Measurements from ENCODE around the gene NR1D2.
"Not testable (repeated sequence)": the region's sequence is repeated elsewhere in the genome, so short reads cannot be mapped to it uniquely, and the experiment has no call there.

The NR1D2 gene

DNA sequence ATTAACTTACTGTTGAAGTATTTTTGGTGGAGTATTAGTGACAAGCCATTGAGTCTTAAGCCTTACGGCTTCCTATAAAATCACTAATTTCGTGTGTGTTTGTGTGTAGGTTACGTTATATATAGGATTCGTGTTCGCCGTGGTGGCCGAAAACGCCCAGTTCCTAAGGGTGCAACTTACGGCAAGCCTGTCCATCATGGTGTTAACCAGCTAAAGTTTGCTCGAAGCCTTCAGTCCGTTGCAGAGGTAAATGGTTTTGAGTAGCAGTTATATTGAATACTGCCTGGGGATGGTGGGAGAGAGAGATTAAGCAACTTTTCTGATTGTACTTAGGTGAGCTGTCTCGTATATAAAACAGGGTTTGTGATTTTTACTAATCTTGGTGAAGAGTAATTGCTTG is 26.8 kb upstream of the NR1D2 start:
- not testable (repeated sequence) for DNase-seq; H3K9me3 ChIP-seq (ENCODE audit: control extremely low read depth in 1 of 5, control insufficient read depth in 4 of 5, insufficient read depth in 2 of 5, low read depth in 1 of 5, low read length in 4 of 5); H3K27me3 ChIP-seq (replicated peaks in 2 of 5; ENCODE audit: control insufficient read depth in 4 of 5, insufficient read depth in 5 of 5, low read length in 4 of 5)
- Histone ChIP-seq H3K4me1 (ENCODE audit: control extremely low read depth in 1 of 4, control insufficient read depth in 4 of 4, insufficient read depth in 4 of 4, low read length in 3 of 4) (peaks cover 20 to 41% (median 29%) of the 10 kb centered on the region in 4 experiments), H3K36me3 (ENCODE audit: control insufficient read depth in 4 of 4, insufficient read depth in 4 of 4, low read length in 3 of 4) (peaks cover 7 to 35% (median 27%) of the 10 kb centered on the region in 4 experiments), H3K4me3 (ENCODE audit: control insufficient read depth in 1 of 7, extremely low read depth in 1 of 7, insufficient read depth in 4 of 7, low read depth in 2 of 7, low read length in 6 of 7) (peak overlapping the region in 6 of 7 experiments; percentile 92 to 99 (median 98)), H3K27ac (ENCODE audit: insufficient read depth in 1 of 2, low read depth in 1 of 2, low read length in 2 of 2, poor library complexity in 1 of 2, severe bottlenecking in 2 of 2) (peak overlapping the region; percentile 85 to 95)
- ChIA-PET CTCF (interaction anchor here (0.8 to 1.3 kb wide), 5 partner anchors 10 to 33 kb away, joined by 3 read pairs; no protein-coding TSS in a partner anchor), POLR2A (interaction anchor here (0.7 kb wide), 1 partner anchor 10 kb away, joined by 3 read pairs; no protein-coding TSS in a partner anchor)
- 37% methylated on average over 3 of the region's 12 CpGs for WGBS (ENCODE audit: insufficient coverage)

GRCh38 chr3:23919628-23920027 is 25.5 kb upstream of the NR1D2 start:
- WGBS (ENCODE audit: insufficient coverage) = no CpG with 5 or more reads among the region's 2 CpGs
- Histone ChIP-seq H3K36me3 (ENCODE audit: control insufficient read depth in 4 of 4, insufficient read depth in 4 of 4, low read length in 3 of 4) (peaks cover 10 to 35% (median 26%) of the 10 kb centered on the region in 4 experiments), H3K4me3 (ENCODE audit: control insufficient read depth in 1 of 7, extremely low read depth in 1 of 7, insufficient read depth in 4 of 7, low read depth in 2 of 7, low read length in 6 of 7) (no peak overlapping the region), H3K27ac (ENCODE audit: insufficient read depth in 1 of 2, low read depth in 1 of 2, low read length in 2 of 2, poor library complexity in 1 of 2, severe bottlenecking in 2 of 2) (no peak overlapping the region), H3K27me3 (replicated peaks in 2 of 5; ENCODE audit: control insufficient read depth in 4 of 5, insufficient read depth in 5 of 5, low read length in 4 of 5) (no peaks in the 10 kb centered on the region), H3K9me3 (ENCODE audit: control extremely low read depth in 1 of 5, control insufficient read depth in 4 of 5, insufficient read depth in 2 of 5, low read depth in 1 of 5, low read length in 4 of 5) (no peaks in the 10 kb centered on the region), H3K4me1 (ENCODE audit: control extremely low read depth in 1 of 4, control insufficient read depth in 4 of 4, insufficient read depth in 4 of 4, low read length in 3 of 4) (peaks cover 20 to 41% (median 27%) of the 10 kb centered on the region in 4 experiments)
- POLR2A ChIA-PET = no interaction called here
- CTCF ChIA-PET = interaction anchor here (1.1 kb wide), 1 partner anchor 28 kb away, joined by 3 read pairs; no protein-coding TSS in a partner anchor
- DNase-seq = no peak

- ChIA-PET CTCF (interaction anchor here (1.1 to 1.6 kb wide), 2 partner anchors 15 to 28 kb away, joined by 3 to 6 read pairs; no protein-coding TSS in a partner anchor), POLR2A (no interaction called here)
- 100% methylated on average over 4 of the region's 5 CpGs for WGBS (ENCODE audit: insufficient coverage)
- H3K27me3 ChIP-seq (replicated peaks in 2 of 5; ENCODE audit: control insufficient read depth in 4 of 5, insufficient read depth in 5 of 5, low read length in 4 of 5) = no peaks in the 10 kb centered on the region
- no peak overlapping the region for H3K4me3 ChIP-seq (ENCODE audit: control insufficient read depth in 1 of 7, extremely low read depth in 1 of 7, insufficient read depth in 4 of 7, low read depth in 2 of 7, low read length in 6 of 7)
- peaks cover 19 to 35% (median 26%) of the 10 kb centered on the region in 4 experiments for H3K4me1 ChIP-seq (ENCODE audit: control extremely low read depth in 1 of 4, control insufficient read depth in 4 of 4, insufficient read depth in 4 of 4, low read length in 3 of 4)
- H3K27ac ChIP-seq (ENCODE audit: insufficient read depth in 1 of 2, low read depth in 1 of 2, low read length in 2 of 2, poor library complexity in 1 of 2, severe bottlenecking in 2 of 2) = no peak overlapping the region
- no peak for DNase-seq
- H3K36me3 ChIP-seq (ENCODE audit: control insufficient read depth in 4 of 4, insufficient read depth in 4 of 4, low read length in 3 of 4) = peaks cover 10 to 35% (median 26%) of the 10 kb centered on the region in 4 experiments
- H3K9me3 ChIP-seq (ENCODE audit: control extremely low read depth in 1 of 5, control insufficient read depth in 4 of 5, insufficient read depth in 2 of 5, low read depth in 1 of 5, low read length in 4 of 5) = no peaks in the 10 kb centered on the region
Observed at GRCh38 chr3:23920151-23920655, 24.9 kb upstream of the NR1D2 start.

- no CpG with 5 or more reads among the region's 3 CpGs for WGBS (ENCODE audit: insufficient coverage)
- CTCF ChIA-PET = interaction anchor here (0.6 to 1.6 kb wide), 3 partner anchors 13 to 87 kb away, joined by 3 to 6 read pairs (median 4); no protein-coding TSS in a partner anchor
- no peaks in the 10 kb centered on the region for H3K9me3 ChIP-seq (ENCODE audit: control extremely low read depth in 1 of 5, control insufficient read depth in 4 of 5, insufficient read depth in 2 of 5, low read depth in 1 of 5, low read length in 4 of 5)
- H3K27ac ChIP-seq (ENCODE audit: insufficient read depth in 1 of 2, low read depth in 1 of 2, low read length in 2 of 2, poor library complexity in 1 of 2, severe bottlenecking in 2 of 2) = no peak overlapping the region
- DNase-seq = no peak
- H3K4me1 ChIP-seq (ENCODE audit: control extremely low read depth in 1 of 4, control insufficient read depth in 4 of 4, insufficient read depth in 4 of 4, low read length in 3 of 4) = peaks cover 10 to 27% (median 17%) of the 10 kb centered on the region in 4 experiments
- H3K36me3 ChIP-seq (ENCODE audit: control insufficient read depth in 4 of 4, insufficient read depth in 4 of 4, low read length in 3 of 4) = peaks cover 10 to 35% (median 26%) of the 10 kb centered on the region in 4 experiments
- POLR2A ChIA-PET = interaction anchor here (0.6 kb wide), 1 partner anchor 20 kb away, joined by 3 read pairs; no protein-coding TSS in a partner anchor
- no peaks in the 10 kb centered on the region for H3K27me3 ChIP-seq (replicated peaks in 2 of 5; ENCODE audit: control insufficient read depth in 4 of 5, insufficient read depth in 5 of 5, low read length in 4 of 5)
- H3K4me3 ChIP-seq (ENCODE audit: control insufficient read depth in 1 of 7, extremely low read depth in 1 of 7, insufficient read depth in 4 of 7, low read depth in 2 of 7, low read length in 6 of 7) = peak overlapping the region in 1 of 7 experiments; percentile 8
Observed at GRCh38 chr3:23921052-23921511, 24.0 kb upstream of the NR1D2 start.

DNA sequence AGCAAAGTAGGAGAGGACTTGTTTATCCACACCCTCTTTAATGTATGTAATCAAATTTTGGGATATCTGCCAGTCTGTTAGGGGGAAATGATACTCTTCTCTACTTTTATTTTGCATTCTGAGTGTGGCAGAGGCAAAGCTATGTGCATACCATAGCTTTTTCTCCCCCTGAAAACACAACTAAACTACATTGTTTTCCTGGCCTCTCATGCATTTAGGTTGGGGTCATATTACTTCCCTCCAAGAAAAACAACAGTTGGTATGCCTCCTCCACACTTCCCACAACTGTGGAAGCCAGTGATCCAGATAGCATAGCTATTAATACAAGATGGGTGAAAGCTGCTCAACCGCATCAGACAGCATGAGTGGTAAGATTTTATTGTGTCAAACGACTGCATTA is 21.3 kb upstream of the NR1D2 start:
- POLR2A ChIA-PET = no interaction called here
- Histone ChIP-seq H3K4me1 (ENCODE audit: control extremely low read depth in 1 of 4, control insufficient read depth in 4 of 4, insufficient read depth in 4 of 4, low read length in 3 of 4) (peaks cover 1 to 13% (median 7%) of the 10 kb centered on the region in 4 experiments), H3K27ac (ENCODE audit: insufficient read depth in 1 of 2, low read depth in 1 of 2, low read length in 2 of 2, poor library complexity in 1 of 2, severe bottlenecking in 2 of 2) (no peak overlapping the region), H3K4me3 (ENCODE audit: control insufficient read depth in 1 of 7, extremely low read depth in 1 of 7, insufficient read depth in 4 of 7, low read depth in 2 of 7, low read length in 6 of 7) (no peak overlapping the region), H3K36me3 (ENCODE audit: control insufficient read depth in 4 of 4, insufficient read depth in 4 of 4, low read length in 3 of 4) (peaks cover 10 to 25% (median 17%) of the 10 kb centered on the region in 4 experiments), H3K9me3 (ENCODE audit: control extremely low read depth in 1 of 5, control insufficient read depth in 4 of 5, insufficient read depth in 2 of 5, low read depth in 1 of 5, low read length in 4 of 5) (no peaks in the 10 kb centered on the region), H3K27me3 (replicated peaks in 2 of 5; ENCODE audit: control insufficient read depth in 4 of 5, insufficient read depth in 5 of 5, low read length in 4 of 5) (no peaks in the 10 kb centered on the region)
- CTCF ChIA-PET = interaction anchor here (1.2 to 1.9 kb wide), 7 partner anchors 10 to 69 kb away, joined by 3 to 8 read pairs (median 4); no protein-coding TSS in a partner anchor
- DNase-seq = no peak
- no CpG with 5 or more reads among the region's 2 CpGs for WGBS (ENCODE audit: insufficient coverage)

DNA sequence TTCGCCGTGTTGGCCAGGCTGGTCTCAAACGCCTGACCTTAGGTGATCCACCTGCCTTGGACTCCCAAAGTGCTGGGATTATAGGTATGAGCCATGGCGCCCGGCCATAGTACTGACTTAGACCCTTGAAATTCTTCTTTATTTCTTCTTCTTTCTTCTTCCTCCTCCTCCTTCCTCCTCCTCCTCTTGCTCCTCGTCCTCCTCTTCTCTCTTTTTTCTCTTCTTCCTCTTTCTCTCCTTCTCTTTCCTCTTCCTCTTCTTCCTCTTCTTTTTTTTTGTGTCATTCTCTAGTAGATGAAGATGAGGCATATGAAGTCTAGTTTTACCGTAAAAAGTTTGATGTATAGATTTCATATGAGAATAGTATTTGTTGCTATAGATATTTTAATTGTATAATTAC is 18.8 kb upstream of the NR1D2 start:
- 96% methylated on average over 3 of the region's 7 CpGs for WGBS (ENCODE audit: insufficient coverage)
- no peak for DNase-seq
- H3K27ac ChIP-seq (ENCODE audit: insufficient read depth in 1 of 2, low read depth in 1 of 2, low read length in 2 of 2, poor library complexity in 1 of 2, severe bottlenecking in 2 of 2) = no peak overlapping the region
- CTCF ChIA-PET = interaction anchor here (0.6 to 1.6 kb wide), 3 partner anchors 12 to 757 kb away, joined by 3 to 5 read pairs (median 3); no protein-coding TSS in a partner anchor
- H3K9me3 ChIP-seq (ENCODE audit: control extremely low read depth in 1 of 5, control insufficient read depth in 4 of 5, insufficient read depth in 2 of 5, low read depth in 1 of 5, low read length in 4 of 5) = no peaks in the 10 kb centered on the region
- H3K27me3 ChIP-seq (replicated peaks in 2 of 5; ENCODE audit: control insufficient read depth in 4 of 5, insufficient read depth in 5 of 5, low read length in 4 of 5) = no peaks in the 10 kb centered on the region
- POLR2A ChIA-PET = no interaction called here
- peaks cover 0 to 7% (median 1%) of the 10 kb centered on the region in 4 experiments for H3K4me1 ChIP-seq (ENCODE audit: control extremely low read depth in 1 of 4, control insufficient read depth in 4 of 4, insufficient read depth in 4 of 4, low read length in 3 of 4)
- no peak overlapping the region for H3K4me3 ChIP-seq (ENCODE audit: control insufficient read depth in 1 of 7, extremely low read depth in 1 of 7, insufficient read depth in 4 of 7, low read depth in 2 of 7, low read length in 6 of 7)
- H3K36me3 ChIP-seq (ENCODE audit: control insufficient read depth in 4 of 4, insufficient read depth in 4 of 4, low read length in 3 of 4) = peaks cover 2 to 10% (median 5%) of the 10 kb centered on the region in 4 experiments

DNA sequence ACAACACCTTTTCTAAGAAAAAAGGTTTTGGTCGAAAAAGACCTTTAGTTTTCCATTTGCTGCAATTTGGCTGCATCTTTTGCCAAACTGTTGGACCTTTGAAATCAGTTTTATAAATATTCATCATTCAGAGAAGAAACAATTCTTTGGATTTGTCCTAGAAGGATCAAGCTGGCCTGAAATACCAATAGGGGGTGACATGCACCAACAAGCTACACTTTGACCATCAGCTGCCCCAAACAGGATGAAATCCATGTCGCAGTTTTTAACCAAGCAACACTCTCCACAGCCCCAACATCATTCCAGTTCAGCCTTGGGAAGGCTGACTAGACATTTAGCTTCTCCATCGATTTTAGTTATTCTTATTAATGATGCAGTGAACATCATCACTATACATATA is 18.4 kb upstream of the NR1D2 start:
- H3K27ac ChIP-seq (ENCODE audit: insufficient read depth in 1 of 2, low read depth in 1 of 2, low read length in 2 of 2, poor library complexity in 1 of 2, severe bottlenecking in 2 of 2) = no peak overlapping the region
- no peak overlapping the region for H3K4me3 ChIP-seq (ENCODE audit: control insufficient read depth in 1 of 7, extremely low read depth in 1 of 7, insufficient read depth in 4 of 7, low read depth in 2 of 7, low read length in 6 of 7)
- H3K27me3 ChIP-seq (replicated peaks in 2 of 5; ENCODE audit: control insufficient read depth in 4 of 5, insufficient read depth in 5 of 5, low read length in 4 of 5) = no peaks in the 10 kb centered on the region
- peaks cover 0 to 10% (median 2%) of the 10 kb centered on the region in 4 experiments for H3K4me1 ChIP-seq (ENCODE audit: control extremely low read depth in 1 of 4, control insufficient read depth in 4 of 4, insufficient read depth in 4 of 4, low read length in 3 of 4)
- 100% methylated on average over 1 of the region's 3 CpGs for WGBS (ENCODE audit: insufficient coverage)
- ChIA-PET POLR2A (no interaction called here), CTCF (interaction anchor here (1.2 to 1.6 kb wide), 2 partner anchors 67 to 756 kb away, joined by 3 to 5 read pairs; no protein-coding TSS in a partner anchor)
- no peak for DNase-seq
- peaks cover 0 to 7% (median 4%) of the 10 kb centered on the region in 4 experiments for H3K36me3 ChIP-seq (ENCODE audit: control insufficient read depth in 4 of 4, insufficient read depth in 4 of 4, low read length in 3 of 4)
- H3K9me3 ChIP-seq (ENCODE audit: control extremely low read depth in 1 of 5, control insufficient read depth in 4 of 5, insufficient read depth in 2 of 5, low read depth in 1 of 5, low read length in 4 of 5) = no peaks in the 10 kb centered on the region

Data from common myeloid progenitor, CD34-positive (primary cell).